Ovary (tissue), 9 donors: ENCODE results near the gene CPVL. TPM values are rescaled to one million over a fixed set of nuclear protein-coding genes. Genes with fewer than 3 reads are reported as not detected.

ENCODE experiments used
- DNase-seq, 5 donors: peaks; one replicate each; pipeline ENCODE4 v3.0.0-alpha.2; 2019 to 2020
- H3K27ac ChIP-seq, 2 donors: fragments of 200-600 bp; one replicate each; pipeline versions ENCODE4 v1.5.1 to v1.8.0; 2019 to 2022
- H3K27me3 ChIP-seq: fragments of 200-600 bp; one replicate; pipeline ENCODE4 v1.8.0; 2022
- H3K36me3 ChIP-seq: fragments of 200-600 bp; sonication (generic); one replicate; pipeline ENCODE4 v1.5.1; 2019
- H3K4me1 ChIP-seq: one replicate; pipeline ENCODE4 v1.8.1; 2013; ENCODE audit warnings: mild to moderate bottlenecking, moderate library complexity; ENCODE audit not compliant: insufficient read depth
- H3K4me3 ChIP-seq: fragments of 200-600 bp; sonication (generic); one replicate; pipeline ENCODE4 v1.5.1; 2017
- H3K9me3 ChIP-seq, 2 donors: fragments of 200-600 bp in 1 of 2; sonication (generic) in 1 of 2; one replicate each; pipeline versions ENCODE4 v1.5.1 to v1.8.1; 2013 to 2019; ENCODE audit warnings: mild to moderate bottlenecking in 1 of 2, moderate library complexity in 1 of 2
- CTCF ChIP-seq, 3 donors: fragments of 450-650 bp in 2 of 3; fragments of 200-600 bp in 1 of 3; IDR thresholded peaks; one replicate each; pipeline versions ENCODE4 v1.5.1 to v1.8.0; 2016 to 2022; ENCODE audit warnings: antibody characterized with exemption in 3 of 3, mild to moderate bottlenecking in 1 of 3
- EP300 ChIP-seq: sonication (generic); formaldehyde crosslinking; IDR thresholded peaks from one replicate; pipeline ENCODE4 v1.6.1; 2017; ENCODE audit warnings: antibody characterized with exemption
- POLR2A ChIP-seq: fragments of 450-650 bp; IDR thresholded peaks from one replicate; pipeline ENCODE4 v1.6.1; 2017; ENCODE audit warnings: antibody characterized with exemption, mild to moderate bottlenecking, moderate library complexity
- WGBS, 3 donors: extraction: QIAGEN DNeasy Blood & Tissue Kit in 1 of 3; methylation state at CpG; one replicate each; pipeline versions ENCODE4 v1.1.5 to v1.1.7; 2013 to 2017; 5-methylcytosine and 5-hydroxymethylcytosine counted together
- intact Hi-C, 4 donors: fragments of 100-400 bp; cut with DNase I; formaldehyde crosslinking; loops; one replicate each; pipeline versions ENCODE4 v1.11.0 to v1.15.1; 2022 to 2023
- polyA plus RNA-seq, 2 donors: library from polyadenylated mRNA; stranded (reverse); fragments of 200-250 nt in 1 of 2; fragments of 350-450 nt in 1 of 2; fragmentation: Illumina TruSeq in 1 of 2; extraction: RNeasy Lipid Tissue Mini Kit (QIAGEN cat#74804) in 1 of 2; gene quantifications; one replicate each; pipeline ENCODE4 v1.2.3, GENCODE V29; 2013 to 2014
- total RNA-seq, 7 donors: library from RNA; depleted of rRNA in 2 of 7; stranded (reverse); fragments of >200 nt in 2 of 7; fragmentation: NEBNext Ultra II Directional in 3 of 7; extraction: Animal tissue kit (Norgen Biotek cat#: 25700) in 3 of 7; gene quantifications; one replicate each; pipeline versions ENCODE4 v1.1.0 to v1.2.4, GENCODE V29; 2016 to 2023
- donor health status: DM: no; HTN: no; CAD: no; lungs with moderate emphysema.
- donor health status: DM: no; HTN: no; CAD: no.
- donor health status: Bipolar disorder and iron deficiency.
- donor health status: DM: yes; HTN: yes; CAD: no.
- donor health status: DM: no; HTN: no; CAD: no.
- donor health status: DM: yes; HTN: yes; CAD: no.

CPVL gene
- total and polyA plus RNA-seq, 9 donors, result 10.6 to 88.9 (median 20.9) TPM

- intact Hi-C loops, result loop anchor here in 3 of 4 donors (5.0 to 10.0 kb wide), 5 partner anchors 151 to 269 kb away; no protein-coding TSS in a partner anchor
- no peak for TF ChIP-seq POLR2A
- TF ChIP-seq EP300, result no peak
- TF ChIP-seq CTCF (IDR thresholded peaks at IDR 0.05), result no peak
- 35 to 41% (median 41%) methylated on average over 23 to 26 of the region's 26 CpGs for WGBS, 3 donors
- DNase-seq, result peak in 1 of 5 donors; percentile 37
- no peak overlapping the region for H3K27ac ChIP-seq
- H3K4me1 ChIP-seq, result peaks cover 3% of the 10 kb centered on the region
- H3K36me3 ChIP-seq, result no peaks in the 10 kb centered on the region
- H3K9me3 ChIP-seq, result no peaks in the 10 kb centered on the region
- H3K27me3 ChIP-seq, result no peaks in the 10 kb centered on the region
- peak overlapping the region; percentile 49 for H3K4me3 ChIP-seq
Measured at GRCh38 chr7:29193316-29194205, 47.2 kb upstream of the CPVL start.

GRCh38 chr7:29192811-29193210 is 46.5 kb upstream of the CPVL start:
- Histone ChIP-seq H3K27ac (no peak overlapping the region), H3K27me3 (no peaks in the 10 kb centered on the region), H3K9me3 (no peaks in the 10 kb centered on the region), H3K4me1 (peaks cover 3% of the 10 kb centered on the region), H3K4me3 (no peak overlapping the region), H3K36me3 (no peaks in the 10 kb centered on the region)
- TF ChIP-seq CTCF (IDR thresholded peaks at IDR 0.05), result no peak
- TF ChIP-seq POLR2A, result no peak
- TF ChIP-seq EP300, result no peak
- WGBS, 3 donors, result 93 to 95% (median 94%) methylated on average over 8 of the region's 8 CpGs
- intact Hi-C loops, result loop anchor here in 3 of 4 donors (5.0 to 10.0 kb wide), 5 partner anchors 152 to 268 kb away; no protein-coding TSS in a partner anchor
- no peak for DNase-seq

GRCh38 chr7:29192323-29192722 is 46.0 kb upstream of the CPVL start:
- H3K27ac ChIP-seq, result no peak overlapping the region
- WGBS, 3 donors, result 85 to 96% (median 86%) methylated on average over 1 of the region's 1 CpG
- H3K9me3 ChIP-seq, result no peaks in the 10 kb centered on the region
- TF ChIP-seq EP300, result no peak
- intact Hi-C loops, result loop anchor here in 3 of 4 donors (5.0 to 10.0 kb wide), 5 partner anchors 152 to 268 kb away; no protein-coding TSS in a partner anchor
- no peaks in the 10 kb centered on the region for H3K36me3 ChIP-seq
- no peak overlapping the region for H3K4me3 ChIP-seq
- DNase-seq, result no peak
- H3K4me1 ChIP-seq, result peaks cover 3% of the 10 kb centered on the region
- H3K27me3 ChIP-seq, result no peaks in the 10 kb centered on the region

GRCh38 chr7:29190349-29191045 is 44.2 kb upstream of the CPVL start:
- TF ChIP-seq EP300 (no peak), POLR2A (no peak), CTCF (IDR thresholded peaks at IDR 0.05) (no peak)

More at GRCh38 chr7:29190349-29191045, 44.2 kb upstream of the CPVL start:
- no peak for DNase-seq
- Histone ChIP-seq H3K4me1 (peaks cover 3% of the 10 kb centered on the region), H3K27me3 (no peaks in the 10 kb centered on the region), H3K36me3 (no peaks in the 10 kb centered on the region), H3K27ac (no peak overlapping the region), H3K9me3 (no peaks in the 10 kb centered on the region), H3K4me3 (no peak overlapping the region)
- intact Hi-C loops, result loop anchor here (2.0 to 10.0 kb wide), 6 partner anchors 154 to 266 kb away; no protein-coding TSS in a partner anchor
- WGBS, 3 donors, result 68 to 74% (median 71%) methylated on average over 5 of the region's 5 CpGs
